GM12878 (cell line): ENCODE results near the gene FCAMR. TPM values are rescaled to one million over a fixed set of nuclear protein-coding genes. Genes with fewer than 3 reads are reported as not detected.

Experiments used
- ATAC-seq: fragments of 200-7000 bp; cut with Tn5 transposase; 3 replicates; pipeline ENCODE4 v1.9.1; 2020; ENCODE audit warnings: mild to moderate bottlenecking, moderate library complexity
- BruUV-seq: library from RNA; stranded (reverse); fragments of 400-500 nt; replicated peaks from 2 replicates; lab custom pipeline; 2021; lab: Mats Ljungman, UMichigan
- CTCF ChIA-PET: fragments of 300-600 bp; sonication (Branson Sonifier 250); formaldehyde crosslinking; extraction: SDS; loops from one replicate; lab custom pipeline; 2021; ENCODE audit warnings: inconsistent platforms; lab: Yijun Ruan, JAX
- POLR2A ChIA-PET: fragments of 350-600 bp; formaldehyde crosslinking; extraction: SDS; loops from one replicate; lab custom pipeline; 2021; ENCODE audit warnings: inconsistent platforms; lab: Charles Lee
- RAD21 ChIA-PET: fragments of 300-600 bp; sonication (Branson Sonifier 250); formaldehyde crosslinking; loops from one replicate; lab custom pipeline; 2023; ENCODE audit warnings: antibody characterized with exemption; ENCODE audit not compliant: unreplicated experiment; lab: Charles Lee
- SMC1A ChIA-PET: fragments of 300-600 bp; sonication (Branson Sonifier 250); formaldehyde crosslinking; loops from one replicate; lab custom pipeline; 2023; ENCODE audit not compliant: unreplicated experiment, uncharacterized antibody; lab: Charles Lee
- DNase-seq: peaks from one replicate; pipeline ENCODE4 v3.0.0-alpha.2; 2011; ENCODE audit warnings: low read depth, low spot score
- FAIRE-seq: peaks from 3 replicates; lab custom pipeline; 2011; peaks lifted over from hg19 to GRCh38; lab: Jason Lieb, UNC
- H2AFZ ChIP-seq: 2 replicates; pipeline ENCODE4 v1.6.0; 2011; ENCODE audit warnings: low read depth, low read length, control low read depth; ENCODE audit not compliant: control insufficient read depth
- H3K27ac ChIP-seq: 2 replicates; pipeline ENCODE4 v1.5.1; 2011; ENCODE audit warnings: control low read depth; ENCODE audit not compliant: control insufficient read depth, insufficient read depth
- H3K27me3 ChIP-seq, 2 experiments: replicated peaks in 1 of 2; 2 replicates each; pipeline versions ENCODE4 v1.6.0 to v1.6.1; 2011; ENCODE audit warnings: low read length in 1 of 2; ENCODE audit not compliant: control insufficient read depth in 2 of 2, insufficient read depth in 2 of 2
- H3K36me3 ChIP-seq, 2 experiments: 2 replicates each; pipeline ENCODE4 v1.5.1; 2011; ENCODE audit warnings: low read length in 1 of 2; ENCODE audit not compliant: control insufficient read depth in 2 of 2, insufficient read depth in 2 of 2
- H3K4me1 ChIP-seq: 2 replicates; pipeline ENCODE4 v1.6.1; 2011; ENCODE audit warnings: mild to moderate bottlenecking, low read length, moderate library complexity, mixed read lengths; ENCODE audit not compliant: control insufficient read depth, insufficient read depth
- H3K4me2 ChIP-seq: 2 replicates; pipeline ENCODE4 v1.6.0; 2011; ENCODE audit warnings: control low read depth; ENCODE audit not compliant: control insufficient read depth, insufficient read depth
- H3K4me3 ChIP-seq: fragments of 200-600 bp; sonication (generic); 2 replicates; pipeline ENCODE4 v1.5.1; 2016
- H3K79me2 ChIP-seq: 2 replicates; pipeline ENCODE4 v1.6.0; 2011; ENCODE audit warnings: low read length; ENCODE audit not compliant: control insufficient read depth, insufficient read depth
- H3K9ac ChIP-seq: 2 replicates; pipeline ENCODE4 v1.8.0; 2011; ENCODE audit warnings: low read length, control low read depth, mixed read lengths; ENCODE audit not compliant: control insufficient read depth, insufficient read depth
- H3K9me3 ChIP-seq: replicated peaks from 3 replicates; pipeline ENCODE4 v1.5.1; 2011; ENCODE audit warnings: mild to moderate bottlenecking, low read length; ENCODE audit not compliant: control insufficient read depth, insufficient read depth
- H4K20me1 ChIP-seq: 2 replicates; pipeline ENCODE4 v1.6.0; 2011; ENCODE audit not compliant: control insufficient read depth, insufficient read depth
- BACH1 ChIP-seq: fragments of 450-650 bp; IDR thresholded peaks from 2 replicates; pipeline ENCODE4 v1.6.1; 2017; ENCODE audit warnings: mild to moderate bottlenecking, borderline replicate concordance
- CBX3 ChIP-seq: fragments of 200-600 bp; sonication (generic); IDR thresholded peaks from 2 replicates; pipeline ENCODE4 v1.6.1; 2016; ENCODE audit warnings: low read depth, borderline replicate concordance
- CHD1 ChIP-seq: IDR thresholded peaks from 2 replicates; pipeline ENCODE4 v1.6.1; 2012; ENCODE audit warnings: low read depth, low read length, improper control_type of control experiment
- CHD2 ChIP-seq: IDR thresholded peaks from 2 replicates; pipeline ENCODE4 v1.6.1; 2011; ENCODE audit warnings: low read depth, low read length, improper control_type of control experiment, borderline replicate concordance
- EED ChIP-seq: sonication (generic); IDR thresholded peaks from 2 replicates; pipeline ENCODE4 v1.6.1; 2016; ENCODE audit warnings: antibody characterized with exemption, low read depth
- KAT2A ChIP-seq: conservative IDR thresholded peaks from 2 replicates; pipeline ENCODE4 v1.6.1; 2011; ENCODE audit warnings: low read depth, low read length; ENCODE audit not compliant: control insufficient read depth
- MEF2A ChIP-seq: IDR thresholded peaks from 2 replicates; pipeline ENCODE4 v1.6.1; 2011; ENCODE audit warnings: low read depth, mild to moderate bottlenecking, low read length, moderate library complexity; ENCODE audit not compliant: insufficient read depth
- MEF2B ChIP-seq: fragments of 450-650 bp; IDR thresholded peaks from 2 replicates; pipeline ENCODE4 v1.6.1; 2018; ENCODE audit warnings: mild to moderate bottlenecking, moderate library complexity; ENCODE audit not compliant: partially characterized antibody, poor library complexity, severe bottlenecking
- NKRF ChIP-seq: fragments of 450-650 bp; conservative IDR thresholded peaks from 2 replicates; pipeline ENCODE4 v1.6.1; 2017; ENCODE audit warnings: mild to moderate bottlenecking, moderate library complexity
- POLR2AphosphoS2 ChIP-seq: IDR thresholded peaks from 2 replicates; pipeline ENCODE4 v1.6.1; 2011; ENCODE audit warnings: low read depth, mild to moderate bottlenecking, low read length, improper control_type of control experiment, moderate library complexity
- RCOR1 ChIP-seq: conservative IDR thresholded peaks from 2 replicates; pipeline ENCODE4 v1.6.1; 2012; ENCODE audit warnings: low read depth, low read length, improper control_type of control experiment
- RUNX3 ChIP-seq: IDR thresholded peaks from 2 replicates; pipeline ENCODE4 v1.6.1; 2012; ENCODE audit warnings: low read length, inconsistent platforms
- SMAD5 ChIP-seq: IDR thresholded peaks from 2 replicates; pipeline ENCODE4 v1.6.1; 2016; ENCODE audit warnings: antibody characterized with exemption, low read depth
- TCF12 ChIP-seq: IDR thresholded peaks from 2 replicates; pipeline ENCODE4 v1.6.1; 2011; ENCODE audit warnings: low read depth, mild to moderate bottlenecking, low read length
- TCF3 ChIP-seq: IDR thresholded peaks from 2 replicates; pipeline ENCODE4 v1.6.1; 2012; ENCODE audit warnings: low read depth, mild to moderate bottlenecking, low read length, borderline replicate concordance; ENCODE audit not compliant: insufficient read depth
- ZBTB33 ChIP-seq: fragments of 450-650 bp; IDR thresholded peaks from 2 replicates; pipeline ENCODE4 v1.6.1; 2017; ENCODE audit warnings: mild to moderate bottlenecking
- ZNF384 ChIP-seq: IDR thresholded peaks from 2 replicates; pipeline ENCODE4 v1.6.1; 2012; ENCODE audit warnings: low read depth, mild to moderate bottlenecking, low read length, improper control_type of control experiment, borderline replicate concordance
- WGBS: methylation state at CpG from one replicate; pipeline ENCODE4 v1.1.6; 2016; ENCODE audit warnings: low lambda C conversion rate; ENCODE audit not compliant: insufficient replicate concordance, insufficient coverage; ENCODE audit errors: missing lambda C conversion rate; 5-methylcytosine and 5-hydroxymethylcytosine counted together
- in situ Hi-C: fragments of 300-500 bp; cut with MboI; formaldehyde crosslinking; loops from 9 replicates; pipeline ENCODE4 v1.14.3; 2018; ENCODE audit warnings: mixed read lengths
- intact Hi-C: fragments of 100-400 bp; cut with micrococcal nuclease; formaldehyde crosslinking; loops from one replicate; pipeline ENCODE4 v1.14.2; 2022; ENCODE audit not compliant: unreplicated experiment
- polyA plus RNA-seq, 11 experiments: library from polyadenylated mRNA; depleted of rRNA in 4 of 11; unstranded in 6 of 11; stranded (reverse) in 5 of 11; fragments of >200 nt; fragmentation: Nextera tagmentation in 4 of 11; fragmentation: Illumina TruSeq in 1 of 11; extraction: Ambion mirVana in 4 of 11; extraction: Trizol in 1 of 11; gene quantifications; 1 replicate in 1 of 11; 2 replicates in 10 of 11; pipeline versions ENCODE4 v1.2.1 to v1.2.3, GENCODE V29; 2011 to 2016; ENCODE audit warnings: inconsistent platforms in 2 of 11, missing spikeins in 2 of 11, low read depth in 1 of 11
- total RNA-seq, 4 experiments: library from RNA; depleted of rRNA in 3 of 4; stranded (reverse); fragments of >200 nt in 3 of 4; fragmentation: Illumina TruSeq in 1 of 4; extraction: Trizol in 1 of 4; gene quantifications; 2 replicates each; pipeline versions ENCODE4 v1.2.1 to v1.2.3, GENCODE V29; 2013 to 2021

The FCAMR gene
- total and polyA plus RNA-seq, 10 of the 15 experiments (the other 5 are each of a cell fraction or from before 2014, with no cell fraction given): 0.04 to 0.15 (median 0.06) TPM; not detected in 3

- no peaks in the 10 kb centered on the region for H4K20me1 ChIP-seq
- H3K4me1 ChIP-seq: peaks cover 40% of the 10 kb centered on the region
These were observed 21.1 kb downstream of the FCAMR start for GRCh38 chr1:206949208-206949607.

More at GRCh38 chr1:206949208-206949607, 21.1 kb downstream of the FCAMR start:
- H2AFZ ChIP-seq: no peak overlapping the region; the same call in 1 of the 2 replicates
- ChIA-PET RAD21 (interaction anchor here (1.1 kb wide), 1 partner anchor 33 kb away, joined by 3 read pairs; no protein-coding TSS in a partner anchor), POLR2A (interaction anchor here (1.5 kb wide), 1 partner anchor 13 kb away, joined by 5 read pairs; no protein-coding TSS in a partner anchor), SMC1A (interaction anchor here (0.8 to 2.6 kb wide), 8 partner anchors 8 to 33 kb away, joined by 3 to 12 read pairs (median 4); no protein-coding TSS in a partner anchor), CTCF (interaction anchor here (0.9 to 9.4 kb wide), 4 partner anchors 14 to 32 kb away, joined by 3 to 61 read pairs (median 10); no protein-coding TSS in a partner anchor)
- no peaks in the 10 kb centered on the region for H3K27me3 ChIP-seq
- BruUV-seq: no TSS peak
- peaks cover 4% of the 10 kb centered on the region; the same call in 2 of the 3 replicates for H3K9me3 ChIP-seq
- no peaks in the 10 kb centered on the region for H3K79me2 ChIP-seq
- intact Hi-C loops: no loop called here
- in situ Hi-C loops: no loop called here
- no peak overlapping the region for H3K4me3 ChIP-seq
- peak overlapping the region; percentile 41; the same call in 1 of the 2 replicates for H3K4me2 ChIP-seq
- ATAC-seq: no peak
- TF ChIP-seq KAT2A: no peak
- TF ChIP-seq CHD2: no peak
- TF ChIP-seq EED: 0 out of 2 replicates have a peak, but pooled peaks have one; percentile 13
- TF ChIP-seq RUNX3: peak; percentile 67
- TF ChIP-seq ZBTB33: no peak
- TF ChIP-seq SMAD5: no peak
- TF ChIP-seq POLR2AphosphoS2: no peak
- no peak for TF ChIP-seq TCF3
- TF ChIP-seq ZNF384: no peak
- TF ChIP-seq MEF2B: peak; percentile 15
- TF ChIP-seq MEF2A: peak; percentile 86
- TF ChIP-seq CBX3: no peak
- no peak for TF ChIP-seq CHD1
- TF ChIP-seq TCF12: no peak
- no peak for TF ChIP-seq NKRF
- no peak for TF ChIP-seq RCOR1
- TF ChIP-seq BACH1: no peak
- DNase-seq: no peak
- WGBS: 22% methylated on average over 4 of the region's 4 CpGs
- H3K36me3 ChIP-seq: no peaks in the 10 kb centered on the region
- H3K27ac ChIP-seq: no peak overlapping the region
- no peak for FAIRE-seq
- no peak overlapping the region for H3K9ac ChIP-seq
